Endodermal cell (in vitro differentiated cells): Measurements from ENCODE around the gene MPG. TPM values are rescaled to one million over a fixed set of nuclear protein-coding genes. Genes with fewer than 3 reads are reported as not detected.

Source experiments
- DNase-seq: peaks from one replicate; pipeline ENCODE4 v3.0.0-alpha.2; 2017
- H3K27ac ChIP-seq: 2 replicates; pipeline ENCODE4 v1.5.1; 2013; ENCODE audit warnings: mild to moderate bottlenecking, low read depth, low read length, moderate library complexity
- H3K27me3 ChIP-seq: 2 replicates; pipeline ENCODE4 v1.6.1; 2013; ENCODE audit warnings: mild to moderate bottlenecking, low read length, moderate library complexity; ENCODE audit not compliant: insufficient read depth, control insufficient read depth, poor library complexity, severe bottlenecking
- H3K36me3 ChIP-seq: 2 replicates; pipeline ENCODE4 v1.7.0; 2013; ENCODE audit warnings: mild to moderate bottlenecking, low read length, moderate library complexity; ENCODE audit not compliant: control insufficient read depth, insufficient read depth
- H3K4me1 ChIP-seq: one replicate; pipeline ENCODE4 v1.7.0; 2013; ENCODE audit warnings: low read length; ENCODE audit not compliant: control insufficient read depth, insufficient read depth
- H3K4me3 ChIP-seq: 2 replicates; pipeline ENCODE4 v1.5.1; 2013; ENCODE audit warnings: mild to moderate bottlenecking, low read length, moderate library complexity
- H3K9ac ChIP-seq: 2 replicates; pipeline ENCODE4 v1.6.1; 2013; ENCODE audit warnings: mild to moderate bottlenecking, low read length, moderate library complexity; ENCODE audit not compliant: poor library complexity, severe bottlenecking; ENCODE audit errors: extremely low read depth
- H3K9me3 ChIP-seq: 2 replicates; pipeline ENCODE4 v1.6.1; 2013; ENCODE audit warnings: mild to moderate bottlenecking, low read length, moderate library complexity; ENCODE audit not compliant: control insufficient read depth
- H3K27ac Mint-ChIP-seq: 2 replicates; pipeline ENCODE4 v1.8.0; 2020; ENCODE audit warnings: mixed read lengths
- H3K27me3 Mint-ChIP-seq: 2 replicates; pipeline ENCODE4 v1.8.0; 2021; ENCODE audit warnings: mild to moderate bottlenecking, mixed read lengths; ENCODE audit not compliant: insufficient read depth
- H3K36me3 Mint-ChIP-seq: 2 replicates; pipeline ENCODE4 v1.8.0; 2020; ENCODE audit warnings: low read depth, mixed read lengths
- H3K4me1 Mint-ChIP-seq: 2 replicates; pipeline ENCODE4 v1.8.0; 2020; ENCODE audit warnings: mixed read lengths
- H3K4me3 Mint-ChIP-seq: 2 replicates; pipeline ENCODE4 v1.8.0; 2020; ENCODE audit warnings: mild to moderate bottlenecking, moderate library complexity, mixed read lengths
- H3K9me3 Mint-ChIP-seq: 2 replicates; pipeline ENCODE4 v1.8.0; 2020; ENCODE audit warnings: mild to moderate bottlenecking, mixed read lengths
- CTCF ChIP-seq: fragments of 200-600 bp; sonication (generic); conservative IDR thresholded peaks from 2 replicates; pipeline ENCODE4 v1.5.0; 2021; ENCODE audit warnings: antibody characterized with exemption, mild to moderate bottlenecking
- WGBS, 2 experiments: methylation state at CpG; one replicate each; pipeline versions ENCODE4 v1.1.5 to v1.1.7; 2013; ENCODE audit warnings: missing lambda C conversion rate in 2 of 2, mixed read lengths in 1 of 2; ENCODE audit not compliant: insufficient coverage in 1 of 2, insufficient read length in 1 of 2; 5-methylcytosine and 5-hydroxymethylcytosine counted together
- total RNA-seq, 2 donors: library from RNA; stranded (reverse); fragmentation: NEBNext Ultra II Directional in 1 of 2; extraction: Animal tissue kit (Norgen Biotek cat#: 25700) in 1 of 2; gene quantifications; 2 replicates in 1 of 2; 3 replicates in 1 of 2; pipeline ENCODE4 v1.2.1, GENCODE V29; 2021

Gene MPG
- total RNA-seq, 2 donors from 2014 or later, result 59.9 to 62.2 TPM

- H3K27ac ChIP-seq, result no peak overlapping the region
- H3K36me3 Mint-ChIP-seq, result peaks cover 44% of the 10 kb centered on the region
- TF ChIP-seq CTCF, result no peak
- no peaks in the 10 kb centered on the region for H3K27me3 Mint-ChIP-seq
- peaks cover 22% of the 10 kb centered on the region for H3K36me3 ChIP-seq
- H3K27me3 ChIP-seq, result no peaks in the 10 kb centered on the region
- no peak overlapping the region for H3K9ac ChIP-seq
- no peak overlapping the region for H3K4me3 Mint-ChIP-seq
- H3K9me3 ChIP-seq, result peaks cover 22% of the 10 kb centered on the region
- H3K4me1 Mint-ChIP-seq, result no peaks in the 10 kb centered on the region
- WGBS, 2 experiments, result 89 to 90% methylated on average over 5 to 13 of the region's 13 CpGs
- H3K27ac Mint-ChIP-seq, result no peak overlapping the region
- H3K9me3 Mint-ChIP-seq, result peaks cover 30% of the 10 kb centered on the region
- H3K4me3 ChIP-seq, result no peak overlapping the region
- no peaks in the 10 kb centered on the region for H3K4me1 ChIP-seq
- DNase-seq, result no peak
Measured at GRCh38 chr16:38941-39892, 38.8 kb upstream of the MPG start.

GRCh38 chr16:41439-42068 lies 36.5 kb upstream of the MPG start:
- H3K4me1 ChIP-seq, result no peaks in the 10 kb centered on the region
- H3K27me3 Mint-ChIP-seq, result no peaks in the 10 kb centered on the region
- WGBS, 2 experiments, result 97 to 98% methylated on average over 15 to 22 of the region's 22 CpGs
- no peak overlapping the region for H3K9ac ChIP-seq
- peaks cover 44% of the 10 kb centered on the region for H3K36me3 ChIP-seq
- no peak overlapping the region for H3K4me3 Mint-ChIP-seq
- no peak for TF ChIP-seq CTCF
- H3K27ac ChIP-seq, result no peak overlapping the region
- no peaks in the 10 kb centered on the region for H3K4me1 Mint-ChIP-seq
- H3K9me3 Mint-ChIP-seq, result peaks cover 30% of the 10 kb centered on the region
- H3K27me3 ChIP-seq, result no peaks in the 10 kb centered on the region
- H3K9me3 ChIP-seq, result peaks cover 22% of the 10 kb centered on the region
- no peak overlapping the region for H3K4me3 ChIP-seq
- H3K27ac Mint-ChIP-seq, result no peak overlapping the region
- no peak for DNase-seq
- peaks cover 65% of the 10 kb centered on the region for H3K36me3 Mint-ChIP-seq

- Mint-ChIP-seq H3K27ac (no peak overlapping the region), H3K4me3 (no peak overlapping the region), H3K36me3 (peaks cover 68% of the 10 kb centered on the region)
Measured at GRCh38 chr16:42069-42457, 36.0 kb upstream of the MPG start.

More at GRCh38 chr16:42069-42457, 36.0 kb upstream of the MPG start:
- H3K9me3 Mint-ChIP-seq, result peaks cover 30% of the 10 kb centered on the region
- DNase-seq, result no peak
- WGBS, 2 experiments, result 86 to 92% methylated on average over 11 of the region's 11 CpGs
- H3K36me3 ChIP-seq, result peaks cover 46% of the 10 kb centered on the region
- H3K4me3 ChIP-seq, result no peak overlapping the region
- H3K27me3 ChIP-seq, result no peaks in the 10 kb centered on the region
- no peak overlapping the region for H3K27ac ChIP-seq
- no peaks in the 10 kb centered on the region for H3K4me1 ChIP-seq
- no peak for TF ChIP-seq CTCF
- H3K4me1 Mint-ChIP-seq, result no peaks in the 10 kb centered on the region
- no peak overlapping the region for H3K9ac ChIP-seq
- H3K9me3 ChIP-seq, result peaks cover 22% of the 10 kb centered on the region
- no peaks in the 10 kb centered on the region for H3K27me3 Mint-ChIP-seq
